NB4 (cell line): ENCODE measurements around the gene RIOX2.

ENCODE experiments used
- DNase-seq: peaks from one replicate; pipeline ENCODE4 v3.0.0; 2010; ENCODE audit warnings: low read depth
- H3K4me3 ChIP-seq: one replicate; pipeline ENCODE4 v1.5.1; 2011; ENCODE audit warnings: mild to moderate bottlenecking, low read depth, low read length, moderate library complexity
- MYC ChIP-seq: IDR thresholded peaks from 2 replicates; pipeline ENCODE4 v1.6.1; 2011; ENCODE audit warnings: low read depth, low read length
- POLR2A ChIP-seq: IDR thresholded peaks from 2 replicates; pipeline ENCODE4 v1.6.1; 2011; ENCODE audit warnings: mild to moderate bottlenecking; ENCODE audit not compliant: insufficient read length; ENCODE audit errors: extremely low read depth
- TF ChIP-seq, protein P1 (sequence below): IDR thresholded peaks from one replicate; pipeline ENCODE4 v1.5.1; 2012; ENCODE audit warnings: low read depth, low read length
- TF ChIP-seq, protein P2 (sequence below): IDR thresholded peaks from 2 replicates; pipeline ENCODE4 v1.6.1; 2011; ENCODE audit warnings: low read depth, low read length

Gene RIOX2

DNA sequence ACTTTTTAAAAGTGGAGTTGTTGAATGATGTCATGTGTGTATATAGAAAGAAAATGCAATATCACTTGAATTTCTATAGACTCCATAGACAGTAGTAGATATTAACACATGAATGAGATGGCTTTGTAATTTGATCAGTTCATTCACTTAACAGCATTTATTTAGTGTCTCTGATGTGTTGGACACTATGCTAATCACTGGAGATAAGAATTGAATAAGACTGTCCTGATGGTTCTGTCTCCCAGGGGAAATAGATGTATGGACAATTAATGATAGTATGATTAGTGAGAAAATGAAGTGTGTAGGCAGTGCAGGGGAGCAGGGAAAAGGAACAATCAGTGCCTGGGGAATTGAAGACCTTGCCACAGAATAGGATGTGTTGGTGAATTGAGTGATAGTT is 72.9 kb downstream of the RIOX2 start:
- DNase-seq, result no peak

DNA sequence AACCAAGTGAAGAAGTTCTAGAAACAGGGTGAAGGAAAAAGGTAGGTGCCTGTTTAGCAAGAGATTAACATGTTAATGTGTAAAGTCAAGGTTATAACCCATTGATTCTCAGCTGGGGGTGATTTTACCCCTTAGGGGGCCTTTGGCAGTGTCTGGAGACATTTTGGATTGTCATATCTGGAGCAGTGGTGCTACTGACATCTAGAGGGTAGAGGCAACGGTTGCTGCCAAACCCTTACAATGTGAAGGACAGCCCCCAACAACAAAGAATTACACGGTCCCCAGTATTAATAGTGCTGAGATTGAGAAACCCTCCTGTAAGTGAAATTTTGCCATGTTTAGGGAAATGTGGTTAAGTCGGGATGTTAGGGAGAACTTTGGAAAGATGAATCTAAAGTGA is 75.7 kb downstream of the RIOX2 start:
- no peak overlapping the region for H3K4me3 ChIP-seq

More for the DNA sequence above, 72.9 kb downstream of the RIOX2 start:
- TF ChIP-seq, protein P1, sequence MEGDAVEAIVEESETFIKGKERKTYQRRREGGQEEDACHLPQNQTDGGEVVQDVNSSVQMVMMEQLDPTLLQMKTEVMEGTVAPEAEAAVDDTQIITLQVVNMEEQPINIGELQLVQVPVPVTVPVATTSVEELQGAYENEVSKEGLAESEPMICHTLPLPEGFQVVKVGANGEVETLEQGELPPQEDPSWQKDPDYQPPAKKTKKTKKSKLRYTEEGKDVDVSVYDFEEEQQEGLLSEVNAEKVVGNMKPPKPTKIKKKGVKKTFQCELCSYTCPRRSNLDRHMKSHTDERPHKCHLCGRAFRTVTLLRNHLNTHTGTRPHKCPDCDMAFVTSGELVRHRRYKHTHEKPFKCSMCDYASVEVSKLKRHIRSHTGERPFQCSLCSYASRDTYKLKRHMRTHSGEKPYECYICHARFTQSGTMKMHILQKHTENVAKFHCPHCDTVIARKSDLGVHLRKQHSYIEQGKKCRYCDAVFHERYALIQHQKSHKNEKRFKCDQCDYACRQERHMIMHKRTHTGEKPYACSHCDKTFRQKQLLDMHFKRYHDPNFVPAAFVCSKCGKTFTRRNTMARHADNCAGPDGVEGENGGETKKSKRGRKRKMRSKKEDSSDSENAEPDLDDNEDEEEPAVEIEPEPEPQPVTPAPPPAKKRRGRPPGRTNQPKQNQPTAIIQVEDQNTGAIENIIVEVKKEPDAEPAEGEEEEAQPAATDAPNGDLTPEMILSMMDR, result no peak
- TF ChIP-seq, protein P2, sequence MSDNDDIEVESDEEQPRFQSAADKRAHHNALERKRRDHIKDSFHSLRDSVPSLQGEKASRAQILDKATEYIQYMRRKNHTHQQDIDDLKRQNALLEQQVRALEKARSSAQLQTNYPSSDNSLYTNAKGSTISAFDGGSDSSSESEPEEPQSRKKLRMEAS, result no peak
- no peak for TF ChIP-seq POLR2A
- no peak for TF ChIP-seq MYC
- H3K4me3 ChIP-seq, result no peak overlapping the region

DNA sequence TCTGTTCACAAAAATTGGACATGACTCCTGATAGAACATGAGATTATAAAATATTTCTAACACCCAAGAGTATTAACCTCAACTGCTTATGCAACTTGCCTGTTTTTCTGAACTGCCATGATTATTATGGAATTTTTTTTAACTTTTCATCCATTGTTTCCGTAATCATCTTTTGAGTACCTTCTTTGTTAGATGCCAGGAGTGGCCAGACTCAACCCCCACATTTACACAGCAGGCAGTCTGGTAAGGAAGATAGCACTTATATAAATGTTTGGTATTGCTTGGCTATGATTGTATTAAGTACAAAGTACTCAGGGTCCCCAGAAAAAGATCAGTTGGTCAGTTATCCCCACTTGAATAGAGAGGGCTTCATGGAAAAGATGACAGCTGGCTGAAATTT is 76.1 kb downstream of the RIOX2 start:
- no peak for DNase-seq
- no peak overlapping the region for H3K4me3 ChIP-seq
- TF ChIP-seq POLR2A, result no peak
- TF ChIP-seq, protein P2, result no peak
- no peak for TF ChIP-seq MYC
- TF ChIP-seq, protein P1, result no peak

More for the DNA sequence above, 75.7 kb downstream of the RIOX2 start:
- no peak for DNase-seq
- TF ChIP-seq, protein P2, result no peak
- no peak for TF ChIP-seq POLR2A
- TF ChIP-seq MYC, result no peak
- TF ChIP-seq, protein P1, result no peak

DNA sequence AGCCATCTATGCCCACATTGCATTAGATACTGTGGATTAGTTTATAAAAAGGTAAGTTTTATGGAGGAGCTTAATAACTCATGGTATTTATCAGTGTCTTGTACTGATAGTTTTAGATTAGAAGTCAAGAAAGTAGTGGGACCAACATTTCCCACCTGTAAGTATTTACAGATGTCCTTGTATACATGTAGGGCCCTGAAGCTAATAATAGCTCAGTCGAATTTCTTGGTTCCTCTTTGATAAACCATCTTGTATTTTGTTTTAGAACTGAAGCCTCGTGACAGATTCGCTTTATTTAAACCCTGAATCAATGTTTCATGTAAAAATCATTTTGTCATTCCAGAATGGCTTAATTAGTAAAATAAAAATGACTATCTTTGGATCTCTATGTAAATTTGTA is 77.0 kb downstream of the RIOX2 start:
- H3K4me3 ChIP-seq, result no peak overlapping the region
- no peak for TF ChIP-seq MYC
- TF ChIP-seq POLR2A, result no peak
- TF ChIP-seq, protein P2, result no peak
- TF ChIP-seq, protein P1, result no peak
- no peak for DNase-seq

DNA sequence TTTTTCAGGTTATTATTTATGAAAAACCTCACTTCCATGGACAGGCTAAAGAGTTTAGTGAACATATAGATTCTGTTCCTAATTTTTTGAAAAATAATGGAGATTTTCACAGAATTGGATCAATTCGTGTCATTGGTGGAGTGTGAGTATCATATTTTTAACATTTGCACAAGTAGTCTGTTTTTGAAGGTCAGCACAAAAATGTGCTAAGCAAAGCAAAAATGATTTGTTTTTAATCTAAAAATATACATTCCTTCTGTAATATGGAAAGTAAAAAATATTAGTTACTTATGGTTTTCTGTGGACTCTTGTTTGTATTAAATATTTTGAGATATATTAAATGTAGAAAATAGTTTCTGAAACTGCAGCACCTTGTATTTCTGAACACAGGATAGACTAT is 79.4 kb downstream of the RIOX2 start:
- TF ChIP-seq POLR2A (no peak), MYC (no peak)
- TF ChIP-seq, protein P1, result no peak
- TF ChIP-seq, protein P2, result no peak
- no peak for DNase-seq
- H3K4me3 ChIP-seq, result no peak overlapping the region
